Ovary (tissue), 9 donors: Measurements from ENCODE around the gene ARHGDIB. TPM values are rescaled to one million over a fixed set of nuclear protein-coding genes. Genes with fewer than 3 reads are reported as not detected.

Experiments
- DNase-seq, 5 donors: peaks; one replicate each; pipeline ENCODE4 v3.0.0-alpha.2; 2019 to 2020
- H3K27ac ChIP-seq, 2 donors: fragments of 200-600 bp; one replicate each; pipeline versions ENCODE4 v1.5.1 to v1.8.0; 2019 to 2022
- H3K27me3 ChIP-seq: fragments of 200-600 bp; one replicate; pipeline ENCODE4 v1.8.0; 2022
- H3K36me3 ChIP-seq: fragments of 200-600 bp; sonication (generic); one replicate; pipeline ENCODE4 v1.5.1; 2019
- H3K4me1 ChIP-seq: one replicate; pipeline ENCODE4 v1.8.1; 2013; ENCODE audit warnings: mild to moderate bottlenecking, moderate library complexity; ENCODE audit not compliant: insufficient read depth
- H3K4me3 ChIP-seq: fragments of 200-600 bp; sonication (generic); one replicate; pipeline ENCODE4 v1.5.1; 2017
- H3K9me3 ChIP-seq, 2 donors: fragments of 200-600 bp in 1 of 2; sonication (generic) in 1 of 2; one replicate each; pipeline versions ENCODE4 v1.5.1 to v1.8.1; 2013 to 2019; ENCODE audit warnings: mild to moderate bottlenecking in 1 of 2, moderate library complexity in 1 of 2
- CTCF ChIP-seq, 3 donors: fragments of 450-650 bp in 2 of 3; fragments of 200-600 bp in 1 of 3; IDR thresholded peaks; one replicate each; pipeline versions ENCODE4 v1.5.1 to v1.8.0; 2016 to 2022; ENCODE audit warnings: antibody characterized with exemption in 3 of 3, mild to moderate bottlenecking in 1 of 3
- EP300 ChIP-seq: sonication (generic); formaldehyde crosslinking; IDR thresholded peaks from one replicate; pipeline ENCODE4 v1.6.1; 2017; ENCODE audit warnings: antibody characterized with exemption
- POLR2A ChIP-seq: fragments of 450-650 bp; IDR thresholded peaks from one replicate; pipeline ENCODE4 v1.6.1; 2017; ENCODE audit warnings: antibody characterized with exemption, mild to moderate bottlenecking, moderate library complexity
- WGBS, 3 donors: extraction: QIAGEN DNeasy Blood & Tissue Kit in 1 of 3; methylation state at CpG; one replicate each; pipeline versions ENCODE4 v1.1.5 to v1.1.7; 2013 to 2017; 5-methylcytosine and 5-hydroxymethylcytosine counted together
- intact Hi-C, 4 donors: fragments of 100-400 bp; cut with DNase I; formaldehyde crosslinking; loops; one replicate each; pipeline versions ENCODE4 v1.11.0 to v1.15.1; 2022 to 2023
- polyA plus RNA-seq, 2 donors: library from polyadenylated mRNA; stranded (reverse); fragments of 200-250 nt in 1 of 2; fragments of 350-450 nt in 1 of 2; fragmentation: Illumina TruSeq in 1 of 2; extraction: RNeasy Lipid Tissue Mini Kit (QIAGEN cat#74804) in 1 of 2; gene quantifications; one replicate each; pipeline ENCODE4 v1.2.3, GENCODE V29; 2013 to 2014
- total RNA-seq, 7 donors: library from RNA; depleted of rRNA in 2 of 7; stranded (reverse); fragments of >200 nt in 2 of 7; fragmentation: NEBNext Ultra II Directional in 3 of 7; extraction: Animal tissue kit (Norgen Biotek cat#: 25700) in 3 of 7; gene quantifications; one replicate each; pipeline versions ENCODE4 v1.1.0 to v1.2.4, GENCODE V29; 2016 to 2023
- donor health status: DM: no; HTN: no; CAD: no; lungs with moderate emphysema.
- donor health status: DM: no; HTN: no; CAD: no.
- donor health status: Bipolar disorder and iron deficiency.
- donor health status: DM: yes; HTN: yes; CAD: no.
- donor health status: DM: no; HTN: no; CAD: no.
- donor health status: DM: yes; HTN: yes; CAD: no.

The ARHGDIB gene
- total and polyA plus RNA-seq, 9 donors, result 16.0 to 212 (median 36.6) TPM

GRCh38 chr12:14910090-14910915 lies 51.1 kb downstream of the ARHGDIB start:
- no peak for TF ChIP-seq CTCF (IDR thresholded peaks at IDR 0.05)
- no peak for TF ChIP-seq EP300
- TF ChIP-seq POLR2A, result no peak
- no peaks in the 10 kb centered on the region for H3K36me3 ChIP-seq
- 64 to 76% (median 71%) methylated on average over 5 of the region's 5 CpGs for WGBS, 3 donors
- DNase-seq, result no peak
- H3K27ac ChIP-seq, result no peak overlapping the region
- no peak overlapping the region for H3K4me3 ChIP-seq
- H3K27me3 ChIP-seq, result no peaks in the 10 kb centered on the region
- no peaks in the 10 kb centered on the region for H3K9me3 ChIP-seq
- intact Hi-C loops, result no loop called here
- no peaks in the 10 kb centered on the region for H3K4me1 ChIP-seq

- TF ChIP-seq EP300 (no peak), CTCF (IDR thresholded peaks at IDR 0.05) (no peak), POLR2A (no peak)
- WGBS, 3 donors, result 92 to 98% (median 97%) methylated on average over 1 of the region's 1 CpG
- Histone ChIP-seq H3K27ac (no peak overlapping the region), H3K36me3 (no peaks in the 10 kb centered on the region), H3K4me1 (peaks cover 1% of the 10 kb centered on the region), H3K9me3 (no peaks in the 10 kb centered on the region), H3K27me3 (no peaks in the 10 kb centered on the region), H3K4me3 (no peak overlapping the region)
- intact Hi-C loops, result loop anchor here in 1 of 4 donors (10.0 kb wide), 1 partner anchor 133 kb away; a partner anchor contains a TSS
- no peak for DNase-seq
These were observed 53.4 kb downstream of the ARHGDIB start for GRCh38 chr12:14907953-14908352.

GRCh38 chr12:14906114-14906513 lies 55.3 kb downstream of the ARHGDIB start:
- Histone ChIP-seq H3K27ac (no peak overlapping the region), H3K4me3 (no peak overlapping the region)
- intact Hi-C loops, result loop anchor here in 1 of 4 donors (10.0 kb wide), 1 partner anchor 131 kb away; a partner anchor contains a TSS

More at GRCh38 chr12:14906114-14906513, 55.3 kb downstream of the ARHGDIB start:
- Histone ChIP-seq H3K4me1 (peaks cover 3% of the 10 kb centered on the region), H3K27me3 (no peaks in the 10 kb centered on the region), H3K9me3 (no peaks in the 10 kb centered on the region), H3K36me3 (no peaks in the 10 kb centered on the region)
- TF ChIP-seq EP300 (no peak), CTCF (IDR thresholded peaks at IDR 0.05) (no peak), POLR2A (no peak)
- 78 to 79% (median 79%) methylated on average over 5 of the region's 5 CpGs for WGBS, 3 donors
- DNase-seq, result no peak
